ENCODE measurements around the gene IL3RA. TPM values are rescaled to one million over a fixed set of nuclear protein-coding genes. Genes with fewer than 3 reads are reported as not detected.

Gene IL3RA
- total and polyA plus RNA-seq, 12 donors: 4.5 to 20.8 (median 5.3) TPM

DNA sequence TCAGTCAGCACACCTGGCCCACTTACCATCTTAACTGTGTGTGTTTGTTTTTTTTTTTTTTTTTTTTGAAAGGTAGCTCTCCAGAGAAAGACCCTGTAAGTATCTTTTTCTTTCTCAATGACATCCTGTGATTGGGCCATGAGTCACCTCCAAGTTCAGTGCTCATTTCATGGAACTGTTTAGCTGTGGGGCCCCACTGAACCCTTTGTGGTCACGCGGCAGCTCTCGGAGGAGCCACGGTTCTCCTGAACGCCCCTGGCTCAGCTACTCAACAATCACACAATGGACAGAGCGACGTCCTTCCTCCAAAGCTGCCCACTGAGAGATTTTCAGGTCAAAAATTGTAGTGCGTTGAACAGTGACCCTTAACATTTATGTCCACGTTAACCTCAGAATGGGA is 14.2 kb upstream of the IL3RA start:
- no peaks in the 10 kb centered on the region for H3K9me3 ChIP-seq
- H3K4me3 ChIP-seq: no peak overlapping the region
- TF ChIP-seq, protein P1, sequence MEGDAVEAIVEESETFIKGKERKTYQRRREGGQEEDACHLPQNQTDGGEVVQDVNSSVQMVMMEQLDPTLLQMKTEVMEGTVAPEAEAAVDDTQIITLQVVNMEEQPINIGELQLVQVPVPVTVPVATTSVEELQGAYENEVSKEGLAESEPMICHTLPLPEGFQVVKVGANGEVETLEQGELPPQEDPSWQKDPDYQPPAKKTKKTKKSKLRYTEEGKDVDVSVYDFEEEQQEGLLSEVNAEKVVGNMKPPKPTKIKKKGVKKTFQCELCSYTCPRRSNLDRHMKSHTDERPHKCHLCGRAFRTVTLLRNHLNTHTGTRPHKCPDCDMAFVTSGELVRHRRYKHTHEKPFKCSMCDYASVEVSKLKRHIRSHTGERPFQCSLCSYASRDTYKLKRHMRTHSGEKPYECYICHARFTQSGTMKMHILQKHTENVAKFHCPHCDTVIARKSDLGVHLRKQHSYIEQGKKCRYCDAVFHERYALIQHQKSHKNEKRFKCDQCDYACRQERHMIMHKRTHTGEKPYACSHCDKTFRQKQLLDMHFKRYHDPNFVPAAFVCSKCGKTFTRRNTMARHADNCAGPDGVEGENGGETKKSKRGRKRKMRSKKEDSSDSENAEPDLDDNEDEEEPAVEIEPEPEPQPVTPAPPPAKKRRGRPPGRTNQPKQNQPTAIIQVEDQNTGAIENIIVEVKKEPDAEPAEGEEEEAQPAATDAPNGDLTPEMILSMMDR (IDR thresholded peaks at IDR 0.05): no peak
- 78 to 88% methylated on average over 9 of the region's 9 CpGs for WGBS, 2 donors
- intact Hi-C loops (cut with DNase I): no loop called here
- ATAC-seq (no peak), DNase-seq (no peak)
- H3K27me3 ChIP-seq: peaks cover 0 to 8% (median 0%) of the 10 kb centered on the region in 7 donors
- peaks cover 0 to 16% (median 0%) of the 10 kb centered on the region in 9 donors for H3K4me1 ChIP-seq
- no peak overlapping the region for H3K27ac ChIP-seq
- no peaks in the 10 kb centered on the region for H3K36me3 ChIP-seq

DNA sequence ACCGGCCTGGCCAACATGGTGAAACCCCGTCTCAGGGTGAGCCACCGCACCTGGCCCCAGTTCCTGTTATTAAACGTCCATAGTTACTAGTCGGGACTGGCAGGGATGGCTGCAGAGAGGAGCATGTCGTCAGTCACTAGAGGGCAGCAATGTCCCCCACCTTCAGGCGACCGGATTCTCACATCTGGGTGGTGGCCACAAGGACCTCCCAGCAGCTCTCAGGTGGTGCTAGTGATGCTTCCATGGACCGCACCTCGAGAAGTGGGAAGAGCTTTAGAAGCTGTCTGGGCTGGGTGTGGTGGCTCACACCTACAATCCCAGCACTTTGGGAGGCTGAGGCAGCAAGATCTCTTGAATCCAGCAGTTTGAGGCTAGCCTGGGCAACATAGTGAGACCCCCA is 13.3 kb upstream of the IL3RA start:
- H3K36me3 ChIP-seq: no peaks in the 10 kb centered on the region
- WGBS, 2 donors: 14 to 22% methylated on average over 10 of the region's 10 CpGs
- DNase-seq (peak; percentile 33 to 49), ATAC-seq (peak in 7 of 8 donors; percentile 44 to 78 (median 67))
- H3K27ac ChIP-seq: no peak overlapping the region
- H3K27me3 ChIP-seq: peaks cover 0 to 10% (median 4%) of the 10 kb centered on the region in 7 donors
- peaks cover 0 to 16% (median 0%) of the 10 kb centered on the region in 9 donors for H3K4me1 ChIP-seq
- intact Hi-C loops (cut with DNase I): no loop called here
- TF ChIP-seq, protein P1 (IDR thresholded peaks at IDR 0.05): peak in 8 of 9 donors; percentile 29 to 66 (median 59)
- no peak overlapping the region for H3K4me3 ChIP-seq
- H3K9me3 ChIP-seq: no peaks in the 10 kb centered on the region

DNA sequence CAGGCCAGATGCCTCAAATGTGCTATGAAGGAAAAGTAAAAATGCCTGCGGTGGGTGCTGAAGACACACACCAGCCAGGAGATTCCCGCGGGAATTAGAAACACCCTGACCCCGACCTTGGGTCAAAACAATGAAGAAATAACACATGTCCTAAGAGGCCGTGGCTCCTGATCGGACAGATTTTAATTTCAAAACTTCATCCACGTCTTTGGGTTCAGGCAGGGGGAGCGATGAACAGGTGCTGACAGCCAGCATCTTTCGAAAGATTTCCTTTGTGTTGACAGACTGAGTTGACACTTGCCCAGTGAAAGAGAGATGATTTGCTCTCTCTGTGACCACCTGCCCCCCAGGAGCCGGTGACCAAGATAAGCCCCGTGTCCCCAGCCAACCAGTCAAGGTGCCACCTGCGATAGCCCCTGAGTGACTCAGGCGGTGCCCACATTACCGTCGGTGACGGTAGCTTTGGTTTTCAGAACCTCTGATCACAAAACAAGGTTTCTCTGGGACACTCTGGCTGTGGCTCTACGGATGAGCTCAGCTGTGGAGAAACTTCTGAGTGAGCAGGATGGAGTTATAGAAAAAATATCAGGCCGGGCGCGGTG is 11.0 kb upstream of the IL3RA start:
- H3K9me3 ChIP-seq: no peaks in the 10 kb centered on the region
- ATAC-seq (no peak), DNase-seq (no peak)
- H3K27ac ChIP-seq: no peak overlapping the region
- H3K36me3 ChIP-seq: no peaks in the 10 kb centered on the region
- no peak overlapping the region for H3K4me3 ChIP-seq
- intact Hi-C loops (cut with DNase I): loop anchor here in 1 of 10 donors (5.0 kb wide), 1 partner anchor 1162 kb away; no protein-coding TSS in a partner anchor
- TF ChIP-seq, protein P1 (IDR thresholded peaks at IDR 0.05): no peak
- WGBS, 2 donors: 42 to 51% methylated on average over 20 of the region's 20 CpGs
- peaks cover 0 to 8% (median 4%) of the 10 kb centered on the region in 7 donors for H3K27me3 ChIP-seq
- peaks cover 0 to 11% (median 0%) of the 10 kb centered on the region in 9 donors for H3K4me1 ChIP-seq

DNA sequence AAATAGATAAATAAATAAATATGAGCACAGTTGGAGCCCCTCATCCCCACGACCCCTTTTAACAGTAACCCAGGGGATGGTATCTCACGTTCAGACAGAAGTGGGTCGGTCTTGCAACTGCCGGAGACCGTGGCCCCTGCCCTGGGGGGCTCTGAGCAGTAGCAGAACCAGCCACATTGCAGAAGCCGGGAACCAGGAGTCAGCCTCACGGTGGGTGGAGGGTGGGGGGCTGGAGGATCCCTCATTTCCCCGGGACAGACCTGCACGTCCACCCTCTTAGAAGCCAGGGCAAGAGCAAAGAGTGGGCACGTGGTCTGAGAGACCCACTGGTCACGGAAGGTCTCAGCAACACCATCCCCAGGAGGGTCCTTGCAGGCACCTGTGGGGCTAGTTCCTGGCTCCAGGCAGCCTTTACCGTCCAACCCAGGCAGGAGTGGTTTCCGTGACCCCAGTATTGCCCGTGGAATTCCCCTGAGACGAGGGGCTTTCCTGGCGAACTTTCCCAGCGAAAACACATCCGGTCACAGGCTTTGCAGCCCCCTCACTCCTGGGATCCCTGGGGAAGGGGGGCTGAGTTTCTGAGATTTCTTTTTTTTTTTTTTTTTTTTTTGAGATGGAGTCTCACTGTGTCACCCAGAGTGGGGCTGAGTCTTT is 8.8 kb upstream of the IL3RA start:
- Histone ChIP-seq H3K27ac (no peak overlapping the region), H3K27me3 (peaks cover 0 to 6% (median 4%) of the 10 kb centered on the region in 7 donors), H3K36me3 (no peaks in the 10 kb centered on the region), H3K9me3 (no peaks in the 10 kb centered on the region), H3K4me1 (peaks cover 0 to 13% (median 0%) of the 10 kb centered on the region in 9 donors), H3K4me3 (no peak overlapping the region)
- intact Hi-C loops (cut with DNase I): loop anchor here in 1 of 10 donors (5.0 kb wide), 1 partner anchor 1160 kb away; no protein-coding TSS in a partner anchor
- ATAC-seq (peak in 3 of 8 donors; percentile 13 to 39 (median 25)), DNase-seq (no peak)
- TF ChIP-seq, protein P1 (IDR thresholded peaks at IDR 0.05): no peak
- WGBS, 2 donors: 48 to 53% methylated on average over 18 of the region's 18 CpGs
